A549 treated with GW870086 at 1 μM for 4 hours (cell line): ENCODE measurements around the gene MBOAT1. TPM values are rescaled to one million over a fixed set of nuclear protein-coding genes. Genes with fewer than 3 reads are reported as not detected.

Source experiments
- total RNA-seq: library from RNA; stranded (reverse); fragments of 200-300 nt; extraction: Qiagen RNA extraction; gene quantifications from 5 replicates; pipeline ENCODE4 v1.2.3, GENCODE V29; 2022; ENCODE audit warnings: low read depth

Gene MBOAT1
- 2.7 to 3.0 TPM (median 2.7 TPM) in 5 replicates for total RNA-seq

GRCh38 chr6:20212392-20213111 lies at the start of gene MBOAT1:
MBOAT1 (minus strand) TSS chr6:20212469; CDS start chr6:20212234, 235 bp downstream.

Other genes with a start within 250 kb of the MBOAT1 start
- gene E2F3, start 189.4 kb upstream of the MBOAT1 start, total RNA-seq = 10.7 to 13.3 TPM (median 12.4 TPM) in 5 replicates